Thyroid gland (tissue), 4 donors: ENCODE results near the gene PPP2R5D.

Experiments used
- CTCF ChIP-seq, 6 experiments: fragments of 200-600 bp in 3 of 6; fragments of 450-650 bp in 3 of 6; sonication (generic) in 3 of 6; IDR thresholded peaks; one replicate each; pipeline ENCODE4 v1.5.1; 2016 to 2019; ENCODE audit warnings: antibody characterized with exemption in 6 of 6, mild to moderate bottlenecking in 2 of 6, inconsistent platforms in 1 of 6, moderate library complexity in 1 of 6
- POLR2A ChIP-seq, 2 donors: fragments of 450-650 bp; IDR thresholded peaks; one replicate each; pipeline ENCODE4 v1.6.1; 2017; ENCODE audit warnings: antibody characterized with exemption in 2 of 2, mild to moderate bottlenecking in 2 of 2, moderate library complexity in 1 of 2

- TF ChIP-seq CTCF (IDR thresholded peaks at IDR 0.05) (no peak), POLR2A (IDR thresholded peaks at IDR 0.05) (no peak)
Observed at GRCh38 chr6:43038727-43039126, 54.4 kb downstream of the PPP2R5D start.
